ENCODE measurements around the gene KDM2A.

The KDM2A gene

GRCh38 chr11:67303132-67303834 lies 184.2 kb downstream of the KDM2A start, which contains the start of gene SSH3:
Gene SSH3, plus strand, starts transcription at chr11:67303530. Its CDS starts 96 bp downstream, at chr11:67303626.
- no peak for DNase-seq (ENCODE audit: low read depth)

GRCh38 chr11:67303835-67304411 lies 184.9 kb downstream of the KDM2A start:
- DNase-seq (ENCODE audit: low read depth): no peak

GRCh38 chr11:67304511-67305113 lies 185.5 kb downstream of the KDM2A start:
- DNase-seq (ENCODE audit: low read depth): no peak

GRCh38 chr11:67306769-67307544 lies 187.9 kb downstream of the KDM2A start:
- DNase-seq (ENCODE audit: low read depth): no peak

GRCh38 chr11:67307545-67308001 lies 188.5 kb downstream of the KDM2A start:
- no peak for DNase-seq (ENCODE audit: low read depth)
